Right atrium auricular region (tissue), 2 donors: ENCODE measurements around the gene NIT1. TPM values are rescaled to one million over a fixed set of nuclear protein-coding genes. Genes with fewer than 3 reads are reported as not detected.

Experiments used
- DNase-seq: peaks from one replicate; pipeline ENCODE4 v3.0.0-alpha.2; 2019; ENCODE audit warnings: low spot score
- H3K27ac ChIP-seq, 2 donors: fragments of 200-600 bp; sonication (generic); 1 replicate in 1 of 2; 2 replicates in 1 of 2; pipeline ENCODE4 v1.5.1; 2016 to 2019
- H3K27me3 ChIP-seq, 2 donors: fragments of 200-600 bp; sonication (generic); one replicate each; pipeline versions ENCODE4 v1.5.1 to v1.6.0; 2017 to 2019
- H3K36me3 ChIP-seq: fragments of 200-600 bp; sonication (generic); one replicate; pipeline ENCODE4 v1.5.1; 2016
- H3K4me1 ChIP-seq, 2 donors: fragments of 200-600 bp; sonication (generic); one replicate each; pipeline versions ENCODE4 v1.5.1 to v1.6.0; 2017 to 2019
- H3K4me3 ChIP-seq, 2 donors: fragments of 200-600 bp; sonication (generic); 1 replicate in 1 of 2; 2 replicates in 1 of 2; pipeline ENCODE4 v1.5.1; 2017 to 2019; ENCODE audit warnings: mild to moderate bottlenecking in 1 of 2, moderate library complexity in 1 of 2
- H3K9me3 ChIP-seq, 2 donors: fragments of 200-600 bp; sonication (generic); one replicate each; pipeline ENCODE4 v1.5.1; 2019
- total RNA-seq, 2 donors: library from RNA; depleted of rRNA; stranded (reverse); fragments of >200 nt; gene quantifications; one replicate each; pipeline ENCODE4 v1.1.0, GENCODE V29; 2016
- TF ChIP-seq, protein P1 (sequence below), 2 donors: fragments of 200-600 bp; sonication (generic); IDR thresholded peaks; one replicate each; pipeline ENCODE4 v1.5.1; 2019; ENCODE audit warnings: antibody characterized with exemption in 2 of 2

NIT1 gene
- total RNA-seq, 2 donors from 2014 or later, result 19.1 to 26.0 TPM

DNA sequence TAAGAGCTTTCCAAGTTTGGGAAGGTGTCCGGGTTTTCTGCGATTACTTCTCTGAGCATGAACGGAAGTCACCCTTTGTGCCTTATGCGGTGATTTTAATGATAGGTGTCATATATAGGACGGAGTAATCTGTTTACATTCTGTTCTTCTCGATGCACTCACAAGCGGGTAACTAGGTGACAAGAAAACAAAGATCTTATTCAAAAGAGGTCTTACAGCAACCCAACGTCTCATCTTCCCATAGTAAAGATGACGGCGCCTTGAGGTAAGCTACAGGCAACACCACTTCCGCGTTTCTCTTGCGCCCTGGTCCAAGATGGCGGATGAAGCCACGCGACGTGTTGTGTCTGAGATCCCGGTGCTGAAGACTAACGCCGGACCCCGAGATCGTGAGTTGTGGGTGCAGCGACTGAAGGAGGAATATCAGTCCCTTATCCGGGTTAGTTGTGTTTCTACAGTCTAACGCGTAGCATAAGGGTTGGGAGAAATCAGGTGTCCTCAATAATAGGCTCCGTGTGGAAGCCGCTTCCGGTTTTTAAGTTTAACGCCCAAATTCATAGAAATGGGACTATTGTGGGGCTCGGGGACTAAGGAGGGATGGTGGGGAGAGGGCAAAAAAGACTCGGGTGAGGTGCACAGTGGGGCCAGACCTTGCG lies 35.9 kb downstream of the NIT1 start, which contains the start of gene UFC1:
UFC1 (plus strand) TSS at position 297 of the 656 bp plus-strand sequence; CDS start at position 317, 20 bp downstream.
- peak; percentile 83 for DNase-seq
- peaks cover 12% of the 10 kb centered on the region for H3K36me3 ChIP-seq
- TF ChIP-seq, protein P1, sequence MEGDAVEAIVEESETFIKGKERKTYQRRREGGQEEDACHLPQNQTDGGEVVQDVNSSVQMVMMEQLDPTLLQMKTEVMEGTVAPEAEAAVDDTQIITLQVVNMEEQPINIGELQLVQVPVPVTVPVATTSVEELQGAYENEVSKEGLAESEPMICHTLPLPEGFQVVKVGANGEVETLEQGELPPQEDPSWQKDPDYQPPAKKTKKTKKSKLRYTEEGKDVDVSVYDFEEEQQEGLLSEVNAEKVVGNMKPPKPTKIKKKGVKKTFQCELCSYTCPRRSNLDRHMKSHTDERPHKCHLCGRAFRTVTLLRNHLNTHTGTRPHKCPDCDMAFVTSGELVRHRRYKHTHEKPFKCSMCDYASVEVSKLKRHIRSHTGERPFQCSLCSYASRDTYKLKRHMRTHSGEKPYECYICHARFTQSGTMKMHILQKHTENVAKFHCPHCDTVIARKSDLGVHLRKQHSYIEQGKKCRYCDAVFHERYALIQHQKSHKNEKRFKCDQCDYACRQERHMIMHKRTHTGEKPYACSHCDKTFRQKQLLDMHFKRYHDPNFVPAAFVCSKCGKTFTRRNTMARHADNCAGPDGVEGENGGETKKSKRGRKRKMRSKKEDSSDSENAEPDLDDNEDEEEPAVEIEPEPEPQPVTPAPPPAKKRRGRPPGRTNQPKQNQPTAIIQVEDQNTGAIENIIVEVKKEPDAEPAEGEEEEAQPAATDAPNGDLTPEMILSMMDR (IDR thresholded peaks at IDR 0.05), result no peak
- H3K9me3 ChIP-seq, result no peaks in the 10 kb centered on the region
- H3K27me3 ChIP-seq, result no peaks in the 10 kb centered on the region
- peak within 1 kb of the TSS; percentile 91 to 97 for H3K27ac ChIP-seq
- peaks cover 0 to 15% of the 10 kb centered on the region in 2 donors for H3K4me1 ChIP-seq
- H3K4me3 ChIP-seq, result peak within 1 kb of the TSS; percentile 68 to 90

DNA sequence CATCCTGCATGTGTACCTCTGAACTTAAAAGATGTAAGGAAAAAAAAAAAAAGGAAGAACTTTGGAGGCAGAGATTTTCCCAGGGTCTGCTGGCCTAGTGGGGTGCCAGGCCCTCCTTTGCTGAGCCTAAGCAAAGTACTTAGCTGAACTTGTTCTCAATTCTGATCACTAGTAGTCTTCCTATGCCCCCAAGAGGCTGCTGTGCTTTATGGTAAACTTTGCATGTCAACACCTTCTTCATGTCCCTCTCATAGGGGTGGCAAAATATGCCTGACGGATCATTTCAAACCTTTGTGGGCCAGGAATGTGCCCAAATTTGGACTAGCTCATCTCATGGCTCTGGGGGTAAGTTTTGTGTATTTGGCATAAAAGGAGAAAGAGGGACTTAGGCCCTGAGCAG lies 40.0 kb downstream of the NIT1 start:
- no peaks in the 10 kb centered on the region for H3K27me3 ChIP-seq
- peaks cover 13% of the 10 kb centered on the region for H3K36me3 ChIP-seq
- H3K27ac ChIP-seq, result no peak overlapping the region
- TF ChIP-seq, protein P1 (IDR thresholded peaks at IDR 0.05), result no peak
- peaks cover 0 to 42% of the 10 kb centered on the region in 2 donors for H3K4me1 ChIP-seq
- no peak overlapping the region for H3K4me3 ChIP-seq
- H3K9me3 ChIP-seq, result no peaks in the 10 kb centered on the region
- no peak for DNase-seq

DNA sequence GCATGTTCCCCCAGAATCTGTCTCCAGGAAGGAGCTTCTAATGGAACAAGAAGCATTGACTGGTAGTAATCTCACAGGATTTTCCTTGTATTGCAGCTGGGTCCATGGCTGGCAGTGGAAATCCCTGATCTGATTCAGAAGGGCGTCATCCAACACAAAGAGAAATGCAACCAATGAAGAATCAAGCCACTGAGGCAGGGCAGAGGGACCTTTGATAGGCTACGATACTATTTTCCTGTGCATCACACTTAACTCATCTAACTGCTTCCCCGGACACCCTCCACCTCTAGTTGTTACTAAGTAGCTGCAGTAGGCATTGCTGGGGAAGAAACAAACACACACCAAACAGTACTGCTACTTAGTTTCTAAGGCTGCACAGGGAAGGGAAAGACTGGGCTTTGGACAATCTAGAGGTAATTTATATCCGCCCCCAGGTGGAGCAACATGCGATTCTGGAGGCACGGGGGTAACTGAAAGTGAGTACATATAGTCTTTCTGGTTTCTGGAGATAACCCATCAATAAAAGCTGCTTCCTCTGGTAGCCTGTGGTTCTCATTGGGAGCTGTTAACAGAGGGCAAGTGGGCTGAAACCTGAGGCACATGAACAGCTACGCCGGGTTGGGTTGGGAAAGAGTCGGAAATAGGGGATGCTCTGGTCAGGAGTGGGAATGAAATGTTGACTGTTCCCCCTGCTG lies 40.6 kb downstream of the NIT1 start:
- peak overlapping the region in 1 of 2 donors; percentile 99 for H3K4me3 ChIP-seq
- peaks cover 0 to 42% of the 10 kb centered on the region in 2 donors for H3K4me1 ChIP-seq
- no peaks in the 10 kb centered on the region for H3K27me3 ChIP-seq
- peak overlapping the region; percentile 89 to 96 for H3K27ac ChIP-seq
- TF ChIP-seq, protein P1 (IDR thresholded peaks at IDR 0.05), result no peak
- peaks cover 16% of the 10 kb centered on the region for H3K36me3 ChIP-seq
- H3K9me3 ChIP-seq, result no peaks in the 10 kb centered on the region
- no peak for DNase-seq

DNA sequence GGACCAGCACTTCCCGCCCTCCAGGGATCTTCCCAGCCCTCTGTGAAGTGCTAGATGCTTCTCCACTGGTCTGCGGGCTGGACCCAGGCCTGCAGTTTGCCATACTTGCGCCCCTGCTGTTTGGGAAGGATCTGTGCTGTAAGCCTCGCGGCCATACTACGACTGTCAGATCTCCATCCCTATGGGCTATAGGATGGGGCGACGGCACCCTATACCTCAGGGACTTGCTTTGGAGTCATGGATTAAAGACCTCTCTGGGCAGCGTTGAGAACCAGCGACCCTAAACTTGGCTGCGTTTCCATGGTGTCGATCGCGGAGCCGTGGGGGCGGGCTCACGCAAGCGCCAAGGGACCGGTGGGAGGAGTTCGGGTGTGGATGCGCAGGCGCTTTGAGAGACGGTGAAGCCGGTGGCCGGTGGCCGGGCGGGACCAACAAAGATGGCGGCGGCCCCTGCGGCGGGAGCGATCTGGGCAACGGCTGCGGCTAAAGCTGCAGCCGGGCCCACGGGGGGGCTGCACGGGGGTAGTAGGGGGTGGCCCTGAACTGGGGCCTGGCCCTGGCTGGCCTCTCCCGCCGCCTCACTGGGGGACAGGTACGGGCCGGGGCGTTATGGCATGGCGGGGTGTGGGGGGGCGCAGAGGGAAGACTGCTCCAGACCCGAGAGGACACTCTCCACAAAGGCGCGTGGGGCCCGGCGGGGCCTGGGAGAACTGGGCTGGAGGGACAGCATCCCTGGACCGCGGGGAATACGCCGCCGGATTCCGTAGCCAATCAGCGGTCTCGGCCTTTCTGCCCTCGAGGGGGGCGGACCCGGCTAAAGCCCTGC lies 41.4 kb downstream of the NIT1 start, which contains the start of gene USP21:
USP21 (plus strand) TSS at position 414 of the 826 bp plus-strand sequence. CDS start 1,141 bp downstream, outside the sequence.
- Histone ChIP-seq H3K27ac (peak within 1 kb of the TSS; percentile 89 to 96), H3K27me3 (no peaks in the 10 kb centered on the region), H3K4me3 (peak within 1 kb of the TSS; percentile 93 to 99), H3K36me3 (peaks cover 23% of the 10 kb centered on the region), H3K9me3 (no peaks in the 10 kb centered on the region), H3K4me1 (peaks cover 0 to 41% of the 10 kb centered on the region in 2 donors)
- TF ChIP-seq, protein P1 (IDR thresholded peaks at IDR 0.05), result peak in 1 of 2 donors; percentile 32
- DNase-seq, result peak; percentile 93

DNA sequence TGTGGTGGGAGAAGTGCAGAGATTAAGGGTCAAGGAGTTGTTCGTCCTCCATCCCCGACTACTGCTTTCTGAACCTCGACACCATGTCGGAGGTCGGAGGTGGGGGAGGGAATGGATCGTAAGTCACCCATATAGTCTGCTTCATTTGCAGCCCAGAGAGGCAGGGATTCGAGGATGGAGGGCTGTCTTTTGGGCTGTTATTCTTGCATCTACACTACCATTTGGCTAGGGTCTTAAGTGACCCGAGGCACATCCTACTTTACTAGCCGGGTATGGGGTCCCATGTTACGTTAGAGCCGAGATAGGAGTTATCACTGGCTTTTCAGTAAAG lies 42.0 kb downstream of the NIT1 start:
- Histone ChIP-seq H3K27me3 (no peaks in the 10 kb centered on the region), H3K36me3 (peaks cover 29% of the 10 kb centered on the region), H3K4me3 (peak overlapping the region; percentile 93 to 99), H3K4me1 (peaks cover 0 to 38% of the 10 kb centered on the region in 2 donors), H3K27ac (peak overlapping the region; percentile 89 to 96), H3K9me3 (no peaks in the 10 kb centered on the region)
- TF ChIP-seq, protein P1 (IDR thresholded peaks at IDR 0.05), result no peak
- no peak for DNase-seq
